ENCODE data around the gene TRAF3IP1.
"Not testable (repeated sequence)": the region's sequence is repeated elsewhere in the genome, so short reads cannot be mapped to it uniquely, and the experiment has no call there.

Gene TRAF3IP1

GRCh38 chr2:238428866-238429265 is 108.5 kb downstream of the TRAF3IP1 start:
- DNase-seq (ENCODE audit: low spot score), result no peak

DNA sequence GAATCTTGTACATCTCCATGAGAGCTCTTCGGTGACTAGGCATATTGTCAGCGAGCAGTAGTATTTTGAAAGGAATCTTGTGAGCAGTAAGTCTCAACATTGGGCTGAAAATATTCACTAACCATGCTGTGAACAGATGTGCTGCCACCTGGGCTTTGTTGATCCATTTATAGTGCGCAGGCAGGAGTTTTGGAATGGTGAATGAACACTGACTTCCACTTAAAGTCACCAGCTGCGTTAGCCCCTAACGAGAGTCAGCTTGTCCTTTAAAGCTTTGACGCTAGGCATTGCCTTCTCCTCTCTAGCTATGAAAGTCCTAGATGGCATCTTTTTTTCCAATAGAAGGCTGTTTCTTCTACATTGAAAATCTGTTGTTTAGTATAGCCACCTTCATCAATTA is 110.5 kb downstream of the TRAF3IP1 start:
- no peak for DNase-seq (ENCODE audit: low spot score)

GRCh38 chr2:238431456-238431855 is 111.1 kb downstream of the TRAF3IP1 start:
- DNase-seq (ENCODE audit: low spot score), result no peak

GRCh38 chr2:238433300-238433915 is 113.1 kb downstream of the TRAF3IP1 start:
- DNase-seq (ENCODE audit: low spot score), result no peak

DNA sequence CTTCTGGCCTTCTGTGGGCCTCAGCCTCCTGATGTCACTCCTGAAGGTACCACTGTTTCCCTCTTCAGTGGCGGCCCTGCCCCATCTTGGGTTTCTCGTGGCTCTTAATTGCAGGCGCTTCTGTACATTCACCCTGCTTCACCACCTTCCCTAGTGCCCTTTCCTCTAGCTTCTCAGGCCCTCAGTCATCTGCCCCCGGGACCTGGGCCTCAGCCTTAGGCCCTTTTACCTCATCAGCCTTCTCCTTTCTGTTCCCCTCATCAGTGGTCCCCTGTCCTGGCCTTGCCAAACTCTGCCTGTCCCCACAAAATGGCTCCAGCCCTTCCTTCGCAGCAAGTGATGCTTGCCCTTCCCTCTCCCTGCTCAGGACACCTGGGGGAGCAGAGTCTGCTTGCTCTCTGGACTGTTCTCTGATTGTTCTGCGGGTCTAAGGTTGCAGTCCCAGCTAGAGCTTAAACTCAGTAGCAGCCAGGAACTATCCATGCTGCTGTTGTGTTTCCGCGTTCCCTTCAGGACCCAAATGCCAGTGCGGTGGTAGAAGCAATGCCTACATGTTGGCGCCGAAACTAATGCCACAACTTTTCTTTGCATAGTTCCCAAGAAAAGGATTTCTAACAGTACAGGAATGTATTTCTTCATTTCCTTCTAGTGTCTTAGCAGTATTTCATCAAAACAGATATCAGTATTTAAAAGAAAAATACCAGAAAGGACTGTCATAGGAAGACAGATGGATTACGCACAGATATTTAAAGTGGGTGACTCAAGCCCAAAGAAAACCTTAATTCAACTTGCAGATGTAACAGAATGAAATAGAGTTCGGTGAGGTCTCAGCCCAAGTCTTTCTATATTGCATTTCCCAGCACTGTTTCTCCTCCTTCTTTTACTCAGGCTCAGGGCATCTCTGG is 113.9 kb downstream of the TRAF3IP1 start:
- DNase-seq (ENCODE audit: low spot score), result no peak

GRCh38 chr2:238434846-238435751 is 114.8 kb downstream of the TRAF3IP1 start:
- no peak for DNase-seq (ENCODE audit: low spot score)

- DNase-seq (ENCODE audit: low spot score), result no peak
Observed at GRCh38 chr2:238435752-238436096, 115.4 kb downstream of the TRAF3IP1 start.

DNA sequence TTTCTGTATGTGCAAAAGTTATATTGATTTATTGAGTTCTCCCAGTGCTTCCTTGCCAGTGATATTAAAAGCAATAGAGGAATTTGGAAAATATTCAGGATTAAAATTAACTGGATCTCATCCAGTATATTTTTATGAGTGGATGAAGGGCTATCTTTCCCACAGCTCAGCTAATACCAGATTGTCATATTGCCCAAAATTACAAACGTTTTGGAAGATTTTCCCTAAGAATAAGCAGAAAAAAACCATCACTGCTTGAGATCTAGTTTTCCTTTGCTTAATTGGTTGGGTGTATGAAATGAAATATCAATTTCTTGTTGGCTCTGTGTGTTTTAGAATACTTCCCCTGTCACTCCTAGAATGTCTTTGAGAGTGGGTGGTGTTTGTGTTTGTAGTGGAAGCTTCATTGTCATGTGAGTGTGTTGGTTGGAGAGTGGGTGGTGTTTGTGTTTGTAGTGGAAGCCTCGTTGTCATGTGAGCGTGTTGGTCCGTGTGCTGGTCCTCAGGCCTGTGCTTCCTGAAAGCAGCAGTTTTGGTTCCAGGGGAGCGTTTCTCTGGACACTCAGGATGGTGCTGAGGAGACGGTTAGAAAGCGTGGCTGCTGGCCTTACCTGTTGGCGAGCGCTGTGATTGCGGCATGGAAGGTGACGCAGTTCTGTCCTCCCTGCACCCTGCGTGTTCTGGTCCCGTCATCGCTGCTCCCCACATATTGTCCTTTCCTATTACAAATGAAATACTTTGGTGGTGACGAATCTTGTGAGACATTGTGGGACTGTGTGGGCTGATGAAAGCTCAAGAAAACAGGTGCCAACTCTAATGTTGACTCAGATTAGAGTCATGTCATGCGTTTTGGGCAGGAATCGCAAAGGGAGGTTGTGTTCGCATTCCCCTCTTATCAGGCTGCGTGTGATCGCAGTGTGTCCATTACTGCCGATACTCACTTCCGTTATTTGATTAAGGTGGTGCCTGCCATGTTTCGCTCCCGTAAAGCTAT is 118.8 kb downstream of the TRAF3IP1 start:
- no peak for DNase-seq (ENCODE audit: low spot score)

DNA sequence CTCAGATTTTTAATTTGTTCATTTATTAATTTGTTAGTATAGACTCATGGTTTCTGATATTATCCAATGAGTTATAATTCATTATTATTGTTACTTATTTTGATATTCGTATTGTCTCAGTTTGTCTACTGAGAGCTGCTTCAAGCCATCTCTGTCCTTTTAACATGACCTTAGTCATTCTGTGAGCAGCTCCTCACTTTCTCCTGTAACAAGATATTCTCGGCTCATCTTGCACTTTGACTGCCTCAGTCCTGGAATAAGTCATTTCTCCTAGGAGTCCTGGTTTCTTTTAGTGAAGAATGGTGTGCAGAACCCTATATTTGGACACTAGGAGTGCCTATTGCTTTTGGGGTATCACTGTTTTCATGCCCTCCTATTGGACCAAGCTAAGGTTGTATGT is 119.6 kb downstream of the TRAF3IP1 start:
- no peak for DNase-seq (ENCODE audit: low spot score)

DNA sequence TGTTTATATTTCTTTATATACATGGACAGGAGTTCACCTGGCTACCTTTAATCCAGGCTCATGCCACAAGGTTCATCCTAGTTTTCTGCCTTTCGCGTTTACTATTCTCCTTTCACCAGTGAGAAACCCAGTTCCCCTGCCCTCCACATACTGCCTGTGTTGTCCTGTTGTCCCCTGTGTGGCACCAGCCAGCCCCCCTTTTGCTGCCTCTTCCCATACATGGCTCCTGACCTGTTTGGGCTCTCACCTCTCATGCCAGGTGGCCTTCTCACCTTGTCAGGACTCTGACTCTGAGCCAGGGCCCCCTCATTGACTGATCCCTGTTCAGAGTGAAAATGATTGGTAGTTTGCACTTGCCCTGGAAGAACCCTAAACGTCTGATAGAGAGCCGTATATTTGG is 120.0 kb downstream of the TRAF3IP1 start:
- DNase-seq (ENCODE audit: low spot score), result no peak

- DNase-seq (ENCODE audit: low spot score), result no peak
Observed at GRCh38 chr2:238440767-238441166, 120.4 kb downstream of the TRAF3IP1 start.

DNA sequence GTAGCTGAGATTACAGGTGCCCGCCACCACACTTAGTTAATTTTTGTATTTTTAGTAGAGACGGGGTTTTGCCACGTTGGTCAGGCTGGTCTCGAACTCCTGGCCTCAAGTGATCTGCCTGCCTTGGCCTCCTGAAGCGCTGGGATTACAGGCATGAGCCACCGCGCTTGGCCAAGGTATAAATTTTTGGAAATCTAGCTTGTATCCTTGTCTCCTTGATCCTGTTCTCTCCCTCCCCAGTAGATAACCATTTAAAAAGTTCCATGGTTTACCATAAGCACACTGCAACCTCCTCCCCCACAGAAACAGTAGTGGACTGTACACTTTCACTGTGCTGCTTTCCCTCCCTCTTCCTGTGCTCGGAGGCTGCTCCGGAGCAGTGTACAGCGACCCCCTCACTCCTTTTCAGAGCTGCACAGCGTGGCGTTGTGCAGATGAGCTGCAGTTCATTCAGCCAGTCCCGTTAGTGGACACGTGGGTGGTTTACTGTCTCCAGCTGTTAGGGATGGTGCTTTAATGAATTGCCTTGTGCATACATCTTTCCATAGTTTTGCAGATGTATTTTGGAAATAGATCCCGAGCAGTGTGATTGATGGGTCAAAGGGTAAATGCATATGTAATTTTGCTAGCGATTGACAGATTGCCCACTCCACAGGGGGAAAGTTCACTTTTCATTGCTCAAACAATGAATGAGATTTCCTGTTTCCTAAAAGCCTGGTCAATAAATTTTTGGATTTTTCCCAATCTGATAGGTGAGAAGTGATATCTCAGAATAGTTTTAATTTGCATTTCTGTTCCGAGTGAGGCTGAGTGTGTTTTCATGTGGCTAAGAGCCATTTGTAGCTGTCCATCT is 121.2 kb downstream of the TRAF3IP1 start:
- DNase-seq (ENCODE audit: low spot score), result no peak

DNA sequence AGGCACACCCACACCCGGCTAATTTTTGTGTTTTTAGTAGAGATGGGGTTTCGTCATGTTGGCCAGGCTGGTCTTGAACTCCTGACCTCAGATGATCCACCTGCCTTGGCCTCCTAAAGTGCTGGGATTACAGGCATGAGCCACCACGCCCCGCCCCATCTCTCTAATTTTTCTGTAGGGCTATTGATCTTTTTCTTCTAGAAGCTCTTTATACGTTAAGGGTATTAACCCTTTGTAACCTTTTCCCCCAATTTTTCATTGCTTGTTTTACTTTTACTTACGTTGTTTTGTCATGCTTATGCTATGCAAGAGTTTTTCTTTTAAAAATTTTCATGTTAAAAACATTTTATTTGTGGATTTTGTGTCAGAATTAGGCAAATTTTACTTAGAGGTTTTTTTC is 121.9 kb downstream of the TRAF3IP1 start:
- not testable (repeated sequence) for DNase-seq (ENCODE audit: low spot score)

- DNase-seq (ENCODE audit: low spot score), result no peak
Observed at GRCh38 chr2:238444242-238444641, 123.9 kb downstream of the TRAF3IP1 start.

DNA sequence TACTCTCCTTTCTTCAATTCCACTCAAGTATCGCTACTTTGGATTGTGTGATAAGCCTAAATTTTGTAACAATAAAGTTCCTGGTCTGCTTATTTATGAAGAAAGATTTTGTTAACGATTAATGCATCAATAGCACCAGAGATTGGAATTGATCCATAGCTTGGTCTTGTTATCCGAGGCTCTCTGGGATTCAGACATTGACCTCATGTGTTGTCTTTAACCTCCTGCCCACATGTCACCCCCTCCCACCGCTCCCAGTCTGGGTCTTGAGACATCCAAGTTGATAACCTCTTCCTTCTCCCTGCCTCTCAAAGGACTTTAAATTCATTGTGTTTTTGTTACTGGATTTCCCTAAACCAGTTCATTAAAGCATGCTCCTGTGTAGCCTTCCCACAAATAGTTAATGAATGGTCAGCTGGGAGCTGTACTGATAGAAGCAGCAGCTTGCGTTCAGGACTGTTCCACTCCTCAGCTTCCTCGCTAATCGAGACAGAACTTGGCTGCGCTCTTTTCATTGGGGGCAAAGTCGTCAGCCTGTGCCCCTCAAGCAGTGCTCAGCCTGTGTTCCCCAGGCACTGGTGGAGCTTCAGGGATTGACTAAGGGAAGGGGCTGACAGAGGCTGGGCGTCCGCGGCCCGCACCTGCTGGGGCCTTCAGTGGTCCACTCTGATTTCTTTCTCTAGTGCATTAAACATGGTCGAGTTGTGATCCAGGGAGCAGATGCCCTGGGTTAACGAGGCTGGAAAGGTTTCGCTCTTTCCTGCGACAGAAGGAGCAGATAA is 125.3 kb downstream of the TRAF3IP1 start:
- no peak for DNase-seq (ENCODE audit: low spot score)

- no peak for DNase-seq (ENCODE audit: low spot score)
Observed at GRCh38 chr2:238446371-238446770, 126.1 kb downstream of the TRAF3IP1 start.

- DNase-seq (ENCODE audit: low spot score), result no peak
Observed at GRCh38 chr2:238448031-238448955, 128.0 kb downstream of the TRAF3IP1 start.

GRCh38 chr2:238449241-238449640 is 128.9 kb downstream of the TRAF3IP1 start:
- DNase-seq (ENCODE audit: low spot score), result no peak

Data from HuH-7.5 (cell line).